HepG2 (cell line): ENCODE measurements around the gene SNAPC4. TPM values are rescaled to one million over a fixed set of nuclear protein-coding genes. Genes with fewer than 3 reads are reported as not detected.

Source experiments
- HNF4G ChIP-seq, 2 experiments: sonication (generic) in 1 of 2; formaldehyde crosslinking in 1 of 2; IDR thresholded peaks; 2 replicates each; pipeline versions ENCODE4 v1.4.0 to v1.6.1; 2011 to 2020; ENCODE audit warnings: borderline replicate concordance in 2 of 2, low read depth in 2 of 2, mild to moderate bottlenecking in 2 of 2, low read length in 1 of 2, missing genetic modification reagents in 1 of 2, moderate library complexity in 1 of 2
- IRF2 ChIP-seq: IDR thresholded peaks from 2 replicates; pipeline ENCODE4 v1.6.1; 2018; ENCODE audit warnings: missing genetic modification reagents, missing compliant biosample characterization
- SP2 ChIP-seq: sonication (generic); formaldehyde crosslinking; IDR thresholded peaks from 2 replicates; pipeline ENCODE4 v1.5.1; 2020; ENCODE audit warnings: mild to moderate bottlenecking, missing genetic modification reagents
- XBP1 ChIP-seq: sonication (generic); formaldehyde crosslinking; IDR thresholded peaks from 2 replicates; pipeline ENCODE4 v1.5.0; 2020; ENCODE audit warnings: missing genetic modification reagents
- ZNF530 ChIP-seq: sonication (generic); formaldehyde crosslinking; IDR thresholded peaks from 2 replicates; pipeline ENCODE4 v1.5.0; 2020; ENCODE audit warnings: low read depth, mild to moderate bottlenecking, missing genetic modification reagents
- ZNF780A ChIP-seq: sonication (generic); formaldehyde crosslinking; IDR thresholded peaks from 2 replicates; pipeline ENCODE4 v1.8.0; 2022; ENCODE audit warnings: mild to moderate bottlenecking, missing genetic modification reagents, moderate library complexity
- ZNF792 ChIP-seq: IDR thresholded peaks from 2 replicates; pipeline ENCODE4 v1.6.1; 2016
- polyA plus RNA-seq, 8 experiments: library from polyadenylated mRNA; depleted of rRNA in 3 of 8; stranded (reverse) in 7 of 8; unstranded in 1 of 8; fragments of >200 nt; fragmentation: Illumina TruSeq in 4 of 8; extraction: Trizol in 4 of 8; gene quantifications; 2 replicates each; pipeline versions ENCODE4 v1.2.1 to v1.2.3, GENCODE V29; 2011 to 2016; ENCODE audit warnings: low read depth in 4 of 8, missing spikeins in 1 of 8, mixed read lengths in 1 of 8; ENCODE audit not compliant: insufficient read depth in 1 of 8
- total RNA-seq, 5 experiments: library from RNA; depleted of rRNA; stranded (reverse); fragments of >200 nt; fragmentation: Illumina TruSeq; extraction: Trizol; gene quantifications; 2 replicates each; pipeline ENCODE4 v1.2.3, GENCODE V29; 2016; ENCODE audit warnings: low read depth in 1 of 5
- TF ChIP-seq, protein P1 (sequence below): sonication (generic); formaldehyde crosslinking; IDR thresholded peaks from 2 replicates; pipeline ENCODE4 v1.4.0; 2020; ENCODE audit warnings: missing genetic modification reagents
- TF ChIP-seq, protein P2 (sequence below), 2 experiments: fragments of 450-650 bp in 1 of 2; sonication (generic) in 1 of 2; formaldehyde crosslinking in 1 of 2; IDR thresholded peaks; 2 replicates each; pipeline versions ENCODE4 v1.6.1 to v1.8.0; 2016 to 2022; ENCODE audit warnings: antibody characterized with exemption in 1 of 2, mild to moderate bottlenecking in 1 of 2, missing genetic modification reagents in 1 of 2
- TF ChIP-seq, protein P3 (sequence below): IDR thresholded peaks from 2 replicates; pipeline ENCODE4 v1.6.1; 2016; ENCODE audit warnings: control low read depth
- TF ChIP-seq, protein P4 (sequence below): sonication (generic); formaldehyde crosslinking; IDR thresholded peaks from 2 replicates; pipeline ENCODE4 v1.8.0; 2022; ENCODE audit warnings: mild to moderate bottlenecking, missing genetic modification reagents

The SNAPC4 gene
- total and polyA plus RNA-seq, 2 of the 13 experiments (the other 11 are each of a cell fraction or from before 2014, with no cell fraction given) = 2.0 to 6.0 TPM

DNA sequence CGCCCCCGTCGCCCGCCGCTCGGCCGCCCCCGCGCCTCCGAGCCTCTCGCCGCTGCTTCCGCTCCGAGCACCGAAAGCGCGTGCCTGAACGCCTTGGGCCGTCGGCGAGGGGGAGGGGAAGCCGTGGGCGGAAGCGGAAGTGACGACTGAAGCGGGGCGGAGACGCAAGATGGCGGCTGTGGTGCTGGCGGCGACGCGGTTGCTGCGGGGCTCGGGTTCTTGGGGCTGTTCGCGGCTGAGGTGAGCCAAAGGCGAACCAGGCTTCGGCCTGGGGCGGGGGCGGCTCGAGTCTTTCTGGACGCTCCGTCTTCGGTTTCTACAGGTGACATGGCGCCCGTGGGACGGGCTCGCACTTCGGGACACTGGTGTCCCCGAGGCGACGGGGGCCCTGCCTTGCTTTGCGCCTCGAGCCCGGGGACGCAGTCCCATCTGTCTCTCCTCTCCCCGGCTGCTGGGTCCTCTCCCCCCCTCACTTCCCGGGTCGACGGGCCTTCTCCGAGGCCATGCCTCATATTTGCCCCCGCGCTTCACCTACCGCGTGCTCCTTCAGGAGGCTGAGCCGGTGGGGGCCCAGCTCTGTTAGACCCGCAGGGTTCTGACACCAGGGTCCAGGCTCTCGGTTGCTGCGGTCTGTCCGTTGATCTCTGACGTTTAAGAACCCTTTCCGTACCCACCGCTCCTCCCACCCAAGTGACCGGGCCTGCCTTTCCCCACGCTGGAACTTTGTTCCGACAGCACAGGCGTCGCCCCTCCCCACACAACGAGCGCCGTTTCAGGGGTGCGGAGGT lies 10.7 kb upstream of the SNAPC4 start, which contains the start of the genes ENTR1 and PMPCA (continued):
- TF ChIP-seq ZNF792 (CRISPR knock-in tag) (peak; percentile 50; the same call in 1 of the 2 replicates), ZNF530 (CRISPR knock-in tag) (no peak), HNF4G (IDR thresholded peaks at IDR 0.05; ENCODE audit: borderline replicate concordance, low read depth, low read length) (no peak), HNF4G (CRISPR knock-in tag; IDR thresholded peaks at IDR 0.05; ENCODE audit: borderline replicate concordance, low read depth) (0 out of 2 replicates have a peak, but pooled peaks have one; percentile 45), IRF2 (CRISPR knock-in tag) (peak; percentile 81), SP2 (CRISPR knock-in tag) (peak; percentile 73), ZNF780A (no peak), XBP1 (CRISPR knock-in tag) (no peak)
- TF ChIP-seq, protein P1, sequence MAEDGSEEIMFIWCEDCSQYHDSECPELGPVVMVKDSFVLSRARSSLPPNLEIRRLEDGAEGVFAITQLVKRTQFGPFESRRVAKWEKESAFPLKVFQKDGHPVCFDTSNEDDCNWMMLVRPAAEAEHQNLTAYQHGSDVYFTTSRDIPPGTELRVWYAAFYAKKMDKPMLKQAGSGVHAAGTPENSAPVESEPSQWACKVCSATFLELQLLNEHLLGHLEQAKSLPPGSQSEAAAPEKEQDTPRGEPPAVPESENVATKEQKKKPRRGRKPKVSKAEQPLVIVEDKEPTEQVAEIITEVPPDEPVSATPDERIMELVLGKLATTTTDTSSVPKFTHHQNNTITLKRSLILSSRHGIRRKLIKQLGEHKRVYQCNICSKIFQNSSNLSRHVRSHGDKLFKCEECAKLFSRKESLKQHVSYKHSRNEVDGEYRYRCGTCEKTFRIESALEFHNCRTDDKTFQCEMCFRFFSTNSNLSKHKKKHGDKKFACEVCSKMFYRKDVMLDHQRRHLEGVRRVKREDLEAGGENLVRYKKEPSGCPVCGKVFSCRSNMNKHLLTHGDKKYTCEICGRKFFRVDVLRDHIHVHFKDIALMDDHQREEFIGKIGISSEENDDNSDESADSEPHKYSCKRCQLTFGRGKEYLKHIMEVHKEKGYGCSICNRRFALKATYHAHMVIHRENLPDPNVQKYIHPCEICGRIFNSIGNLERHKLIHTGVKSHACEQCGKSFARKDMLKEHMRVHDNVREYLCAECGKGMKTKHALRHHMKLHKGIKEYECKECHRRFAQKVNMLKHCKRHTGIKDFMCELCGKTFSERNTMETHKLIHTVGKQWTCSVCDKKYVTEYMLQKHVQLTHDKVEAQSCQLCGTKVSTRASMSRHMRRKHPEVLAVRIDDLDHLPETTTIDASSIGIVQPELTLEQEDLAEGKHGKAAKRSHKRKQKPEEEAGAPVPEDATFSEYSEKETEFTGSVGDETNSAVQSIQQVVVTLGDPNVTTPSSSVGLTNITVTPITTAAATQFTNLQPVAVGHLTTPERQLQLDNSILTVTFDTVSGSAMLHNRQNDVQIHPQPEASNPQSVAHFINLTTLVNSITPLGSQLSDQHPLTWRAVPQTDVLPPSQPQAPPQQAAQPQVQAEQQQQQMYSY = no peak
- TF ChIP-seq, protein P2, sequence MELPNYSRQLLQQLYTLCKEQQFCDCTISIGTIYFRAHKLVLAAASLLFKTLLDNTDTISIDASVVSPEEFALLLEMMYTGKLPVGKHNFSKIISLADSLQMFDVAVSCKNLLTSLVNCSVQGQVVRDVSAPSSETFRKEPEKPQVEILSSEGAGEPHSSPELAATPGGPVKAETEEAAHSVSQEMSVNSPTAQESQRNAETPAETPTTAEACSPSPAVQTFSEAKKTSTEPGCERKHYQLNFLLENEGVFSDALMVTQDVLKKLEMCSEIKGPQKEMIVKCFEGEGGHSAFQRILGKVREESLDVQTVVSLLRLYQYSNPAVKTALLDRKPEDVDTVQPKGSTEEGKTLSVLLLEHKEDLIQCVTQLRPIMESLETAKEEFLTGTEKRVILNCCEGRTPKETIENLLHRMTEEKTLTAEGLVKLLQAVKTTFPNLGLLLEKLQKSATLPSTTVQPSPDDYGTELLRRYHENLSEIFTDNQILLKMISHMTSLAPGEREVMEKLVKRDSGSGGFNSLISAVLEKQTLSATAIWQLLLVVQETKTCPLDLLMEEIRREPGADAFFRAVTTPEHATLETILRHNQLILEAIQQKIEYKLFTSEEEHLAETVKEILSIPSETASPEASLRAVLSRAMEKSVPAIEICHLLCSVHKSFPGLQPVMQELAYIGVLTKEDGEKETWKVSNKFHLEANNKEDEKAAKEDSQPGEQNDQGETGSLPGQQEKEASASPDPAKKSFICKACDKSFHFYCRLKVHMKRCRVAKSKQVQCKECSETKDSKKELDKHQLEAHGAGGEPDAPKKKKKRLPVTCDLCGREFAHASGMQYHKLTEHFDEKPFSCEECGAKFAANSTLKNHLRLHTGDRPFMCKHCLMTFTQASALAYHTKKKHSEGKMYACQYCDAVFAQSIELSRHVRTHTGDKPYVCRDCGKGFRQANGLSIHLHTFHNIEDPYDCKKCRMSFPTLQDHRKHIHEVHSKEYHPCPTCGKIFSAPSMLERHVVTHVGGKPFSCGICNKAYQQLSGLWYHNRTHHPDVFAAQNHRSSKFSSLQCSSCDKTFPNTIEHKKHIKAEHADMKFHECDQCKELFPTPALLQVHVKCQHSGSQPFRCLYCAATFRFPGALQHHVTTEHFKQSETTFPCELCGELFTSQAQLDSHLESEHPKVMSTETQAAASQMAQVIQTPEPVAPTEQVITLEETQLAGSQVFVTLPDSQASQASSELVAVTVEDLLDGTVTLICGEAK (IDR thresholded peaks at IDR 0.05) = peak; percentile 49
- TF ChIP-seq, protein P2 (CRISPR knock-in tag; IDR thresholded peaks at IDR 0.05) = no peak
- TF ChIP-seq, protein P3, sequence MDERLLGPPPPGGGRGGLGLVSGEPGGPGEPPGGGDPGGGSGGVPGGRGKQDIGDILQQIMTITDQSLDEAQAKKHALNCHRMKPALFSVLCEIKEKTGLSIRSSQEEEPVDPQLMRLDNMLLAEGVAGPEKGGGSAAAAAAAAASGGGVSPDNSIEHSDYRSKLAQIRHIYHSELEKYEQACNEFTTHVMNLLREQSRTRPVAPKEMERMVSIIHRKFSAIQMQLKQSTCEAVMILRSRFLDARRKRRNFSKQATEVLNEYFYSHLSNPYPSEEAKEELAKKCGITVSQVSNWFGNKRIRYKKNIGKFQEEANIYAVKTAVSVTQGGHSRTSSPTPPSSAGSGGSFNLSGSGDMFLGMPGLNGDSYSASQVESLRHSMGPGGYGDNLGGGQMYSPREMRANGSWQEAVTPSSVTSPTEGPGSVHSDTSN = no peak
- TF ChIP-seq, protein P4, sequence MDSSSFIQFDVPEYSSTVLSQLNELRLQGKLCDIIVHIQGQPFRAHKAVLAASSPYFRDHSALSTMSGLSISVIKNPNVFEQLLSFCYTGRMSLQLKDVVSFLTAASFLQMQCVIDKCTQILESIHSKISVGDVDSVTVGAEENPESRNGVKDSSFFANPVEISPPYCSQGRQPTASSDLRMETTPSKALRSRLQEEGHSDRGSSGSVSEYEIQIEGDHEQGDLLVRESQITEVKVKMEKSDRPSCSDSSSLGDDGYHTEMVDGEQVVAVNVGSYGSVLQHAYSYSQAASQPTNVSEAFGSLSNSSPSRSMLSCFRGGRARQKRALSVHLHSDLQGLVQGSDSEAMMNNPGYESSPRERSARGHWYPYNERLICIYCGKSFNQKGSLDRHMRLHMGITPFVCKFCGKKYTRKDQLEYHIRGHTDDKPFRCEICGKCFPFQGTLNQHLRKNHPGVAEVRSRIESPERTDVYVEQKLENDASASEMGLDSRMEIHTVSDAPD = no peak
